ENCODE measurements around the gene MYH14. TPM values are rescaled to one million over a fixed set of nuclear protein-coding genes. Genes with fewer than 3 reads are reported as not detected.

MYH14 gene
- total and polyA plus RNA-seq, 2 donors (not counting 1 experiment from before 2014, with no cell fraction given), result not detected

GRCh38 chr19:50158577-50158976 is 44.8 kb upstream of the MYH14 start:
- Histone ChIP-seq H3K79me2 (ENCODE audit: control insufficient read depth, insufficient read depth, low read length) (no peaks in the 10 kb centered on the region), H3K27me3 (ENCODE audit: control insufficient read depth, insufficient read depth, low read length) (no peaks in the 10 kb centered on the region), H3K9ac (ENCODE audit: insufficient read depth, low read length) (no peak overlapping the region), H3K4me1 (ENCODE audit: control insufficient read depth, extremely low read depth, insufficient read depth, low read length) (no peaks in the 10 kb centered on the region), H4K20me1 (ENCODE audit: control insufficient read depth, extremely low read depth, insufficient read depth, low read length) (no peaks in the 10 kb centered on the region), H3K4me2 (ENCODE audit: extremely low read depth, insufficient read depth, low read length) (no peak overlapping the region), H3K4me3 (replicated peaks in 1 of 4; ENCODE audit: control extremely low read depth in 1 of 4, insufficient read depth in 1 of 4, low read depth in 3 of 4, low read length in 4 of 4) (no peak overlapping the region), H3K9me3 (ENCODE audit: control insufficient read depth, insufficient read depth, low read depth, low read length) (no peaks in the 10 kb centered on the region), H2AFZ (ENCODE audit: low read length) (no peak overlapping the region), H3K27ac (ENCODE audit: insufficient read depth, low read length) (no peak overlapping the region), H3K36me3 (ENCODE audit: control insufficient read depth, insufficient read depth, low read length) (no peaks in the 10 kb centered on the region)
- DNase-seq (ENCODE audit: low read depth in 2 of 2), result no peak
- TF ChIP-seq, protein P1, sequence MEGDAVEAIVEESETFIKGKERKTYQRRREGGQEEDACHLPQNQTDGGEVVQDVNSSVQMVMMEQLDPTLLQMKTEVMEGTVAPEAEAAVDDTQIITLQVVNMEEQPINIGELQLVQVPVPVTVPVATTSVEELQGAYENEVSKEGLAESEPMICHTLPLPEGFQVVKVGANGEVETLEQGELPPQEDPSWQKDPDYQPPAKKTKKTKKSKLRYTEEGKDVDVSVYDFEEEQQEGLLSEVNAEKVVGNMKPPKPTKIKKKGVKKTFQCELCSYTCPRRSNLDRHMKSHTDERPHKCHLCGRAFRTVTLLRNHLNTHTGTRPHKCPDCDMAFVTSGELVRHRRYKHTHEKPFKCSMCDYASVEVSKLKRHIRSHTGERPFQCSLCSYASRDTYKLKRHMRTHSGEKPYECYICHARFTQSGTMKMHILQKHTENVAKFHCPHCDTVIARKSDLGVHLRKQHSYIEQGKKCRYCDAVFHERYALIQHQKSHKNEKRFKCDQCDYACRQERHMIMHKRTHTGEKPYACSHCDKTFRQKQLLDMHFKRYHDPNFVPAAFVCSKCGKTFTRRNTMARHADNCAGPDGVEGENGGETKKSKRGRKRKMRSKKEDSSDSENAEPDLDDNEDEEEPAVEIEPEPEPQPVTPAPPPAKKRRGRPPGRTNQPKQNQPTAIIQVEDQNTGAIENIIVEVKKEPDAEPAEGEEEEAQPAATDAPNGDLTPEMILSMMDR (conservative IDR thresholded peaks at IDR 0.05 in 1 of 2, IDR thresholded peaks at IDR 0.05 in 1 of 2; ENCODE audit: low read depth in 1 of 2, low read length in 2 of 2), result no peak

DNA sequence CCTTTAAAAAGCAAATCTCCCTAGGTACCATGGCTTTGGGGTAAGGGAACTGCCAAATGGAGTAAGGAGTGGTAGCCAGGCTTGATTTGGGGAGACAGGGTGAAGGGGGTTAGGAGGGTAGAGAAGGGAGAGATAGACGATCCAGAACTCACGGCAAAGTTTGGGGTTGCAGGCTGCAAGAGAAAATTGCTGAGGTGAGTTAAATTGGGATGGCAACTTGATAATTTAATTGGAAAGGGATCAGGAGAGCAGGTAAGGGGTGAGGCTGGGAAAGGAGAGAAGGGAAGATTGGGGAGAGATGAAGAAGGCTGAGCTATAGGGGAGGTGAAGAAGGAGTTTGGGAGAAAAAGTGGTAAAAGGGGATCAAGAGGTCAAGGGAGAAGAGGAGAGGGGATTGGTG is 44.3 kb upstream of the MYH14 start:
- H2AFZ ChIP-seq (ENCODE audit: low read length), result no peak overlapping the region
- TF ChIP-seq, protein P1 (conservative IDR thresholded peaks at IDR 0.05 in 1 of 2, IDR thresholded peaks at IDR 0.05 in 1 of 2; ENCODE audit: low read depth in 1 of 2, low read length in 2 of 2), result no peak
- no peak for TF ChIP-seq EZH2 (IDR thresholded peaks at IDR 0.05; ENCODE audit: low read length, missing control alignments)
- no peak overlapping the region for H3K9ac ChIP-seq (ENCODE audit: insufficient read depth, low read length)
- H3K9me3 ChIP-seq (ENCODE audit: control insufficient read depth, insufficient read depth, low read depth, low read length), result no peaks in the 10 kb centered on the region
- H3K27ac ChIP-seq (ENCODE audit: insufficient read depth, low read length), result no peak overlapping the region
- H3K4me2 ChIP-seq (ENCODE audit: extremely low read depth, insufficient read depth, low read length), result no peak overlapping the region
- H3K36me3 ChIP-seq (ENCODE audit: control insufficient read depth, insufficient read depth, low read length), result no peaks in the 10 kb centered on the region
- no peaks in the 10 kb centered on the region for H3K27me3 ChIP-seq (ENCODE audit: control insufficient read depth, insufficient read depth, low read length)
- H3K4me3 ChIP-seq (replicated peaks in 1 of 4; ENCODE audit: control extremely low read depth in 1 of 4, insufficient read depth in 1 of 4, low read depth in 3 of 4, low read length in 4 of 4), result no peak overlapping the region
- H4K20me1 ChIP-seq (ENCODE audit: control insufficient read depth, extremely low read depth, insufficient read depth, low read length), result no peaks in the 10 kb centered on the region
- H3K4me1 ChIP-seq (ENCODE audit: control insufficient read depth, extremely low read depth, insufficient read depth, low read length), result no peaks in the 10 kb centered on the region
- no peaks in the 10 kb centered on the region for H3K79me2 ChIP-seq (ENCODE audit: control insufficient read depth, insufficient read depth, low read length)
- DNase-seq (ENCODE audit: low read depth in 2 of 2), result no peak

GRCh38 chr19:50162988-50163387 is 40.4 kb upstream of the MYH14 start, which contains the start of gene IZUMO2:
TSS of gene IZUMO2 (minus strand) at chr19:50163281. CDS start at chr19:50163194, 87 bp downstream.
- TF ChIP-seq, protein P1 (conservative IDR thresholded peaks at IDR 0.05 in 1 of 2, IDR thresholded peaks at IDR 0.05 in 1 of 2; ENCODE audit: low read depth in 1 of 2, low read length in 2 of 2), result no peak
- no peak for TF ChIP-seq EZH2 (IDR thresholded peaks at IDR 0.05; ENCODE audit: low read length, missing control alignments)
- Histone ChIP-seq H2AFZ (ENCODE audit: low read length) (no peak within 1 kb of the TSS), H3K9me3 (ENCODE audit: control insufficient read depth, insufficient read depth, low read depth, low read length) (no peaks in the 10 kb centered on the region)

More at GRCh38 chr19:50162988-50163387, 40.4 kb upstream of the MYH14 start, which contains the start of gene IZUMO2:
- Histone ChIP-seq H3K4me3 (replicated peaks in 1 of 4; ENCODE audit: control extremely low read depth in 1 of 4, insufficient read depth in 1 of 4, low read depth in 3 of 4, low read length in 4 of 4) (no peak within 1 kb of the TSS), H3K27me3 (ENCODE audit: control insufficient read depth, insufficient read depth, low read length) (no peaks in the 10 kb centered on the region), H3K9ac (ENCODE audit: insufficient read depth, low read length) (no peak within 1 kb of the TSS), H3K27ac (ENCODE audit: insufficient read depth, low read length) (no peak within 1 kb of the TSS), H3K79me2 (ENCODE audit: control insufficient read depth, insufficient read depth, low read length) (no peaks in the 10 kb centered on the region), H4K20me1 (ENCODE audit: control insufficient read depth, extremely low read depth, insufficient read depth, low read length) (no peaks in the 10 kb centered on the region), H3K4me1 (ENCODE audit: control insufficient read depth, extremely low read depth, insufficient read depth, low read length) (no peaks in the 10 kb centered on the region), H3K36me3 (ENCODE audit: control insufficient read depth, insufficient read depth, low read length) (no peaks in the 10 kb centered on the region), H3K4me2 (ENCODE audit: extremely low read depth, insufficient read depth, low read length) (no peak within 1 kb of the TSS)
- no peak for DNase-seq (ENCODE audit: low read depth in 2 of 2)
